Activated CD4-positive, alpha-beta T cell treated with anti-CD3 and anti-CD28 coated beads, Interleukin-2, amount 50 U/mL, for 1 hour (primary cell): Measurements from ENCODE around the gene ZNF93.
"Not testable (repeated sequence)": the region's sequence is repeated elsewhere in the genome, so short reads cannot be mapped to it uniquely, and the experiment has no call there.

Experiments
- DNase-seq: peaks from one replicate; pipeline ENCODE4 v3.0.0-alpha.2; 2020

Gene ZNF93

GRCh38 chr19:19900729-19901444 is at the start of gene ZNF93:
ZNF93 (plus strand) TSS chr19:19900946; CDS start chr19:19901089, 143 bp downstream.
- DNase-seq, result peak; percentile 86

- DNase-seq, result not testable (repeated sequence)
These were observed 49.0 kb upstream of the ZNF93 start for GRCh38 chr19:19851740-19852139.

- DNase-seq, result no peak
These were observed 42.0 kb upstream of the ZNF93 start for GRCh38 chr19:19858751-19859150.

- peak; percentile 26 for DNase-seq
These were observed 39.9 kb upstream of the ZNF93 start for GRCh38 chr19:19860756-19861390.

GRCh38 chr19:19865750-19866610 is 34.8 kb upstream of the ZNF93 start, which contains the start of gene ZNF253:
ZNF253 (plus strand) TSS chr19:19865882; CDS start chr19:19865997, 115 bp downstream.
- DNase-seq, result peak; percentile 95

GRCh38 chr19:19866611-19867248 is 34.0 kb upstream of the ZNF93 start:
- peak; percentile 32 for DNase-seq

- not testable (repeated sequence) for DNase-seq
These were observed 30.7 kb upstream of the ZNF93 start for GRCh38 chr19:19870086-19870485.

GRCh38 chr19:19871932-19872331 is 28.8 kb upstream of the ZNF93 start:
- no peak for DNase-seq

GRCh38 chr19:19873381-19873780 is 27.4 kb upstream of the ZNF93 start:
- no peak for DNase-seq

GRCh38 chr19:19877724-19878123 is 23.0 kb upstream of the ZNF93 start:
- no peak for DNase-seq

GRCh38 chr19:19884583-19884982 is 16.2 kb upstream of the ZNF93 start:
- DNase-seq, result no peak

- not testable (repeated sequence) for DNase-seq
These were observed 8.4 kb upstream of the ZNF93 start for GRCh38 chr19:19892055-19892941.

GRCh38 chr19:19900139-19900728 is 512 bp upstream of the ZNF93 start:
- DNase-seq, result no peak

- DNase-seq, result not testable (repeated sequence)
These were observed 6.8 kb downstream of the ZNF93 start for GRCh38 chr19:19907551-19907950.

GRCh38 chr19:19909654-19910053 is 8.9 kb downstream of the ZNF93 start:
- DNase-seq, result no peak

- DNase-seq, result no peak
These were observed 10.4 kb downstream of the ZNF93 start for GRCh38 chr19:19911150-19911549.

- DNase-seq, result no peak
These were observed 13.8 kb downstream of the ZNF93 start for GRCh38 chr19:19914596-19914995.

GRCh38 chr19:19930417-19930816 is 29.7 kb downstream of the ZNF93 start:
- DNase-seq, result peak; percentile 12

- not testable (repeated sequence) for DNase-seq
These were observed 32.9 kb downstream of the ZNF93 start for GRCh38 chr19:19933432-19934314.

GRCh38 chr19:19937403-19937802 is 36.7 kb downstream of the ZNF93 start:
- no peak for DNase-seq
